SJSA1 (cell line): ENCODE measurements around the gene UFC1. TPM values are rescaled to one million over a fixed set of nuclear protein-coding genes. Genes with fewer than 3 reads are reported as not detected.

Experiments
- DNase-seq, 2 experiments: peaks; one replicate each; pipeline ENCODE4 v3.0.0-alpha.2; 2015 to 2020; ENCODE audit warnings: low spot score in 2 of 2, low read depth in 1 of 2
- H3K27ac ChIP-seq: fragments of 250-450 bp; sonication (Bioruptor Pico); 2 replicates; pipeline ENCODE4 v1.5.1; 2020; ENCODE audit warnings: mild to moderate bottlenecking, moderate library complexity
- H3K27me3 ChIP-seq: fragments of 250-450 bp; sonication (Bioruptor Pico); replicated peaks from 2 replicates; pipeline ENCODE4 v1.5.1; 2020; ENCODE audit warnings: mild to moderate bottlenecking, moderate library complexity
- H3K36me3 ChIP-seq: fragments of 250-450 bp; sonication (Bioruptor Pico); 2 replicates; pipeline ENCODE4 v1.5.1; 2020; ENCODE audit warnings: mild to moderate bottlenecking
- H3K4me1 ChIP-seq: fragments of 250-450 bp; sonication (Bioruptor Pico); replicated peaks from 2 replicates; pipeline ENCODE4 v1.6.1; 2021; ENCODE audit warnings: mild to moderate bottlenecking
- H3K4me3 ChIP-seq: fragments of 250-450 bp; sonication (Bioruptor Pico); 2 replicates; pipeline ENCODE4 v1.5.1; 2020; ENCODE audit warnings: mild to moderate bottlenecking
- H3K9me3 ChIP-seq: fragments of 250-450 bp; sonication (Bioruptor Pico); replicated peaks from 2 replicates; pipeline ENCODE4 v1.5.1; 2020; ENCODE audit warnings: mild to moderate bottlenecking
- total RNA-seq: library from RNA; depleted of rRNA; stranded (reverse); fragments of >200 nt; shearing (Covaris generic); gene quantifications from 2 replicates; pipeline ENCODE4 v1.2.3, GENCODE V29; 2014

UFC1 gene
- total RNA-seq, 1 experiment from 2014 or later: 105 TPM

- Histone ChIP-seq H3K27me3 (no peaks in the 10 kb centered on the region), H3K4me3 (no peak overlapping the region), H3K9me3 (no peaks in the 10 kb centered on the region), H3K4me1 (0 out of 2 replicates have a peak, but pooled peaks cover 5% of the 10 kb centered on the region), H3K36me3 (peaks cover 64% of the 10 kb centered on the region), H3K27ac (no peak overlapping the region)
- DNase-seq: no peak
Measured at GRCh38 chr1:161171191-161171590, 17.4 kb downstream of the UFC1 start.

- no peak overlapping the region for H3K27ac ChIP-seq
- peaks cover 64% of the 10 kb centered on the region for H3K36me3 ChIP-seq
- H3K4me1 ChIP-seq: peaks cover 9% of the 10 kb centered on the region
- no peak for DNase-seq
- H3K27me3 ChIP-seq: no peaks in the 10 kb centered on the region
- H3K9me3 ChIP-seq: no peaks in the 10 kb centered on the region
- H3K4me3 ChIP-seq: no peak overlapping the region
Measured at GRCh38 chr1:161171696-161172095, 17.9 kb downstream of the UFC1 start.

DNA sequence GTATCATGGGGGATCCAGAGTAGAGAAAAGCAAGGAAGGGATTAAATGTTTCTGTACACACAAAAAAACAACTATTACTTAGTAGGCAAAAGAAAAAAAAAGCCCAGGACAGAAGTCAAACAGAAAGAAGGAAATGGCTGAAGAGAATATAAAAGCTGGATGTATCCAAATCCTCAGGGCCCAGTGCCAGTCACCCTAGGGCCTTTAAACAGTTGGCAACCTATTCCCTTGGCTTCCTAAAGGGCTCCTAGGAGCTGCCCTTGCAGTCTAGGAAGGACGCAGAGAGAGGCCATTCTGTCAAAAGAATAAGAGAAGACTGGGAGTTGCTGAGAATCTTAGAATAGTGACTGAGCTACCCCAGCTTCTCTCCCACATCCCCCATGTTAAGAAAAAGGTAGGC is 18.6 kb downstream of the UFC1 start:
- H3K9me3 ChIP-seq: no peaks in the 10 kb centered on the region
- peaks cover 6% of the 10 kb centered on the region for H3K4me1 ChIP-seq
- H3K4me3 ChIP-seq: no peak overlapping the region
- H3K27ac ChIP-seq: no peak overlapping the region
- no peak for DNase-seq
- H3K27me3 ChIP-seq: no peaks in the 10 kb centered on the region
- peaks cover 67% of the 10 kb centered on the region for H3K36me3 ChIP-seq

- Histone ChIP-seq H3K4me3 (no peak overlapping the region), H3K27me3 (no peaks in the 10 kb centered on the region), H3K4me1 (peaks cover 11% of the 10 kb centered on the region), H3K27ac (no peak overlapping the region), H3K36me3 (peaks cover 67% of the 10 kb centered on the region), H3K9me3 (no peaks in the 10 kb centered on the region)
- DNase-seq: no peak
Measured at GRCh38 chr1:161172776-161173376, 19.1 kb downstream of the UFC1 start.

DNA sequence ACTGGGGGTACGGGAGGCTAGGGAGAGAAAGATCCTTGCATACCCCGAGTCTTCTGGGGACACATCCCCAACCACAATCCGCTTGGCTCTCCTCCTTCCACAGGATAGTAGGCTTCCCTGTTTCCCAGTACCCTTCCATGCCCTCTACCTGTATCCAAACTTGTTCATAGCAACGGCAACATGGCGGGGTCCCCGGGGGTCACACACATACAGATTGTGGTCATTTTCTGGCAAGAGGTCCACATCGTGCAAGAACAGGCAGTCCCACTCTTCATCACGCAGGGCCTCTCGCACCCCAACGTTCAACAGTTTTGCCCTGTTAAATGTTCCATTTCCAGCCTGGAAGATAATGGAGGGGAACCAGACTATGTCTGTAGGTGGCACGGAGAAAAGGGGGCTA is 19.9 kb downstream of the UFC1 start:
- Histone ChIP-seq H3K4me3 (no peak overlapping the region), H3K4me1 (peaks cover 12% of the 10 kb centered on the region), H3K27ac (no peak overlapping the region), H3K9me3 (no peaks in the 10 kb centered on the region), H3K27me3 (no peaks in the 10 kb centered on the region), H3K36me3 (peaks cover 67% of the 10 kb centered on the region)
- DNase-seq: no peak

GRCh38 chr1:161174911-161175310 is 21.1 kb downstream of the UFC1 start:
- Histone ChIP-seq H3K27me3 (no peaks in the 10 kb centered on the region), H3K4me1 (peaks cover 12% of the 10 kb centered on the region), H3K9me3 (no peaks in the 10 kb centered on the region), H3K36me3 (peaks cover 56% of the 10 kb centered on the region), H3K4me3 (no peak overlapping the region), H3K27ac (no peak overlapping the region)
- DNase-seq: no peak

DNA sequence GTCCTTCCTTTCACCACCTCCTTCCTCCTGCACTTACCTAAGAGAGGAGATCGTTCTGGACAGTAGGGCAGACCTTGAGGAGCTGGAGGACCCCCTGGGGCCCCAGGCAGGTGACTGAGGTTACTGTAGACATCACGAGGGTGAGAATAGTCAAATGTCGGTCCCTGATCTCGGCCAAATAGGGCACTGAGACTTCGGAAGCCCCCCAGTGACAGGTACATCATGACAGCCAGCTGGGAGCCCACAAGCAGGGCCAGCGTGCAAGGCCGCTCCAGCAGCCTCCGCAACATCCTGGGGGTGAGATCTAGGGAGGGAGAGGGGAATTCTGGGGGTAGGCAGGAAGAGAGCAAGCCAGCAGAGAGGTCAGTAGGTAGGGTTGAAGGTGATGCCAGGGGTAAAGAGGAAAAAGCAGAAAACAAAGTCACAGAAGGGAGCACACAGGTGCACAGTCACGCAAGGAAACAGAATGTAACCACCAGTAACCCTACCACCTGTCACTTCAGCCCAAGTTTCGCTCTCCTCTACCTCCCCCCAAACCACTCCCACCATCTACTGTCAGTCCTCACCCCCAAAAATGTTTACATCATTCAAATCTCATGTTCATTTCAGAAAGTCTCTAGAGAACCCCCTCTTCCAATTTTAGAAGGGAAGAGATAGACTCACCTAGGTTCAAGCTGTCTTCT is 22.1 kb downstream of the UFC1 start:
- Histone ChIP-seq H3K4me3 (no peak overlapping the region), H3K9me3 (no peaks in the 10 kb centered on the region), H3K27me3 (no peaks in the 10 kb centered on the region), H3K4me1 (peaks cover 12% of the 10 kb centered on the region), H3K27ac (no peak overlapping the region), H3K36me3 (peaks cover 49% of the 10 kb centered on the region)
- DNase-seq: no peak

GRCh38 chr1:161176468-161177111 is 22.8 kb downstream of the UFC1 start:
- no peak for DNase-seq
- Histone ChIP-seq H3K27me3 (no peaks in the 10 kb centered on the region), H3K4me3 (peak overlapping the region; percentile 83), H3K9me3 (no peaks in the 10 kb centered on the region), H3K4me1 (peaks cover 12% of the 10 kb centered on the region), H3K36me3 (peaks cover 42% of the 10 kb centered on the region), H3K27ac (peak overlapping the region; percentile 67)

DNA sequence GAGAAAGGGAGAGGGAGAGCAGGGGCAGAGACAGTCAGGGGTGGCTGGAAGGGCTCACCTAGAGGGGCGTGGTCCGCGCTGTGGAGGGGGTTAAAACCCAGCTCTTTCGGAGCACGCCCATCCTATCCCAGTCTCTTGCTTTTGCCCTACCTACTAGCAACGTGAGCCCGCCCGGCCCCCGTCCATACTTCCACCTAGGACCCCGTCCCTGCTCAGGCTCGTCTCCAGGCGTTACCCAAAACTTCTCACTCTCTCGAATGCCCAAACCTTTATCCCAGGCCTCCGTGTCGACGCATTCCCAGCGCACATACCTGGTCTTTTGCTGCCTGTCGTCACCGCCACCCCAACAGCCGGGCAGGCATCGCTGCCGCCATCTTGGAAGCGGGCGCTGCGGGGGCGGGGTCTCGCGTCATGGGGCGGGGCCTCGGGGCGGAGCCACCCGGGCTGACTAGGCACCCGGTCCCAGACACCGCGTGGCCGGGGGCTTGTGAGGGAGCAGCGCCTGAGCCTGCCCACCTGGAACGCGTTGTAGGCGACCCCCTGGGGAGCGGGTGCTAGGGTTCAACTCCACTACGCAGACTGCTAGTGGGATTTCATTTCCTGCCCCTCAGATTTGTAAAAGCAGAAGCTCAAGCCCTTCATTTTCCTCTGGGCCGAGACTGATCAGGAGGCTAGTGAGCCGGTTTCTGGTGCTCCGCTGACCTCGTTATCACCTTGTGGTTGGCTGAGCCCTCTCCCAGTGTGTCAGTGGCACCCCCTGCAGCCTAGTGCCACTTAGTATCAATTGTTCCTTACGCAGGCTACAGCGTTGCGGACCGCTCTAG is 23.5 kb downstream of the UFC1 start, which contains the start of gene B4GALT3:
B4GALT3 (minus strand) TSS at position 396 of the 824 bp plus-strand sequence. CDS start 1,447 bp downstream, outside the sequence.
- no peaks in the 10 kb centered on the region for H3K27me3 ChIP-seq
- H3K27ac ChIP-seq: peak within 1 kb of the TSS; percentile 67
- H3K4me1 ChIP-seq: peaks cover 19% of the 10 kb centered on the region
- H3K4me3 ChIP-seq: peak within 1 kb of the TSS; percentile 83
- H3K36me3 ChIP-seq: peaks cover 35% of the 10 kb centered on the region
- DNase-seq: peak; percentile 82 to 87
- H3K9me3 ChIP-seq: no peaks in the 10 kb centered on the region

DNA sequence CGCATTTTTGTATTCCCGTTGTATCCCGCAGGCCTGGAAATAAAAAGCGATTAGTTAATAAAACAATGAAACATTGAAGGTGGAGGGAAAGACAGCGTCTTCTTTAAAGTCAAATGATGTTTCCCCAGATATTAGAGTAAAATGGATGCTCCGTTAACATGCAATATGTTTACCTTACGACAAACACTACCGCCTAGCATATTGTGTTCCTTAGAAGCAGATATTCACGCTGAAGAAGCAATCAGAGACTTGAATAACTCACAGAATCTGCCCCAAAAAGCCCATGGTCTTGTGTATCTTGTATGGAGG is 24.1 kb downstream of the UFC1 start:
- DNase-seq: no peak
- Histone ChIP-seq H3K4me3 (peak overlapping the region; percentile 83), H3K36me3 (peaks cover 29% of the 10 kb centered on the region), H3K27me3 (no peaks in the 10 kb centered on the region), H3K9me3 (no peaks in the 10 kb centered on the region), H3K27ac (peak overlapping the region; percentile 67; the same call in 1 of the 2 replicates), H3K4me1 (peaks cover 23% of the 10 kb centered on the region)

- no peak for DNase-seq
- H3K27me3 ChIP-seq: no peaks in the 10 kb centered on the region
- H3K36me3 ChIP-seq: peaks cover 14% of the 10 kb centered on the region
- no peak overlapping the region for H3K27ac ChIP-seq
- H3K4me3 ChIP-seq: no peak overlapping the region
- peaks cover 23% of the 10 kb centered on the region for H3K4me1 ChIP-seq
- H3K9me3 ChIP-seq: no peaks in the 10 kb centered on the region
Measured at GRCh38 chr1:161179698-161180097, 25.9 kb downstream of the UFC1 start.

- no peak overlapping the region for H3K27ac ChIP-seq
- no peaks in the 10 kb centered on the region for H3K27me3 ChIP-seq
- H3K4me3 ChIP-seq: no peak overlapping the region
- H3K4me1 ChIP-seq: peaks cover 23% of the 10 kb centered on the region
- H3K9me3 ChIP-seq: no peaks in the 10 kb centered on the region
- no peak for DNase-seq
- H3K36me3 ChIP-seq: peaks cover 4% of the 10 kb centered on the region; the same call in 1 of the 2 replicates
Measured at GRCh38 chr1:161180639-161181038, 26.9 kb downstream of the UFC1 start.

DNA sequence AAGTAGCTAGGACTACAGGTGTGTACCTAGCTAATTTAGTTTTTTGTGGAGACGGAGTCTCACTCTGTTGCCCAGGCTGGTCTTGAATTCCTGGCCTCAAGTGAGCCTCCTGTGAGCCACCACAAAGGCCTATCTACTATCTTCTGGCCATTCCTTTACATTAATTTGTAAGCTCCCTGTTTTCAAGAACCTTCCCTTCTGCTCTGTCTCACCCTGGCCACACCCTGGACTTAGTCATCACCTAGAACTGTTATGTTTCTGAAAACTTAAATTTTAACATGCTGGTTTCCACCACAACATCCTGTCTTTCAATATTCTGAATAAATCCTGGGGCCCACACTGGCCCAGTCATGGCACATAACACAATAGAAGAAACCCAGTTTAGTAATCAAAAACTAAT is 28.4 kb downstream of the UFC1 start:
- peak in 1 of 2 experiments; percentile 22 for DNase-seq
- Histone ChIP-seq H3K4me1 (peaks cover 17% of the 10 kb centered on the region), H3K27ac (peak overlapping the region; percentile 46), H3K4me3 (no peak overlapping the region), H3K9me3 (no peaks in the 10 kb centered on the region), H3K36me3 (peaks cover under 1% of the 10 kb centered on the region; the same call in 1 of the 2 replicates), H3K27me3 (no peaks in the 10 kb centered on the region)
